BLaER1 (cell line): ENCODE data around the gene ATP5F1A.
"Not testable (repeated sequence)": the region's sequence is repeated elsewhere in the genome, so short reads cannot be mapped to it uniquely, and the experiment has no call there.

Source experiments
- H3K27ac ChIP-seq: shearing (Covaris generic); formaldehyde crosslinking; 2 replicates; pipeline ENCODE4 v1.8.1; 2022
- H3K27me3 ChIP-seq: shearing (Covaris generic); formaldehyde crosslinking; 2 replicates; pipeline ENCODE4 v1.8.1; 2022
- H3K36me3 ChIP-seq: shearing (Covaris generic); formaldehyde crosslinking; 2 replicates; pipeline ENCODE4 v1.8.1; 2022
- H3K4me1 ChIP-seq: shearing (Covaris generic); formaldehyde crosslinking; 2 replicates; pipeline ENCODE4 v1.8.1; 2022
- H3K4me2 ChIP-seq: shearing (Covaris generic); formaldehyde crosslinking; 2 replicates; pipeline ENCODE4 v1.8.1; 2022
- H3K4me3 ChIP-seq: shearing (Covaris generic); formaldehyde crosslinking; 2 replicates; pipeline ENCODE4 v1.8.1; 2022
- H3K9ac ChIP-seq: shearing (Covaris generic); formaldehyde crosslinking; 2 replicates; pipeline ENCODE4 v1.8.1; 2022
- H3K9me3 ChIP-seq: shearing (Covaris generic); formaldehyde crosslinking; 2 replicates; pipeline ENCODE4 v1.8.1; 2022
- H4K20me1 ChIP-seq: shearing (Covaris generic); formaldehyde crosslinking; 2 replicates; pipeline ENCODE4 v1.8.1; 2022
- Cebpa-rat ChIP-seq: shearing (Covaris generic); IDR thresholded peaks from 2 replicates; pipeline ENCODE4 v1.8.1; 2022

ATP5F1A gene

GRCh38 chr18:46097801-46098615, at the start of gene ATP5F1A:
Gene ATP5F1A, minus strand, starts transcription at chr18:46098296. Its CDS starts 65 bp downstream, at chr18:46098231.
- Histone ChIP-seq H3K4me2 (peak within 1 kb of the TSS; percentile 86), H3K9ac (peak within 1 kb of the TSS; percentile 92), H3K9me3 (no peaks in the 10 kb centered on the region), H3K27me3 (no peaks in the 10 kb centered on the region), H3K4me3 (peak within 1 kb of the TSS; percentile 79), H3K4me1 (peaks cover 28% of the 10 kb centered on the region), H3K27ac (peak within 1 kb of the TSS; percentile 84), H4K20me1 (peaks cover 44% of the 10 kb centered on the region), H3K36me3 (peaks cover 29% of the 10 kb centered on the region)
- TF ChIP-seq Cebpa-rat = no peak

GRCh38 chr18:46141199-46141598, 43.1 kb upstream of the ATP5F1A start:
- Histone ChIP-seq H3K36me3 (no peaks in the 10 kb centered on the region), H3K4me1 (no peaks in the 10 kb centered on the region), H3K9me3 (no peaks in the 10 kb centered on the region), H3K4me3 (no peak overlapping the region), H3K27ac (no peak overlapping the region), H3K9ac (no peak overlapping the region), H3K4me2 (no peak overlapping the region), H3K27me3 (no peaks in the 10 kb centered on the region), H4K20me1 (no peaks in the 10 kb centered on the region)
- no peak for TF ChIP-seq Cebpa-rat

- H3K9ac ChIP-seq = no peak overlapping the region
- H4K20me1 ChIP-seq = no peaks in the 10 kb centered on the region
- no peaks in the 10 kb centered on the region for H3K9me3 ChIP-seq
- no peaks in the 10 kb centered on the region for H3K36me3 ChIP-seq
- no peaks in the 10 kb centered on the region for H3K4me1 ChIP-seq
- H3K4me2 ChIP-seq = no peak overlapping the region
- TF ChIP-seq Cebpa-rat = no peak
- H3K27ac ChIP-seq = no peak overlapping the region
- no peaks in the 10 kb centered on the region for H3K27me3 ChIP-seq
- no peak overlapping the region for H3K4me3 ChIP-seq
Observed at GRCh38 chr18:46140173-46140572, 42.1 kb upstream of the ATP5F1A start.

DNA sequence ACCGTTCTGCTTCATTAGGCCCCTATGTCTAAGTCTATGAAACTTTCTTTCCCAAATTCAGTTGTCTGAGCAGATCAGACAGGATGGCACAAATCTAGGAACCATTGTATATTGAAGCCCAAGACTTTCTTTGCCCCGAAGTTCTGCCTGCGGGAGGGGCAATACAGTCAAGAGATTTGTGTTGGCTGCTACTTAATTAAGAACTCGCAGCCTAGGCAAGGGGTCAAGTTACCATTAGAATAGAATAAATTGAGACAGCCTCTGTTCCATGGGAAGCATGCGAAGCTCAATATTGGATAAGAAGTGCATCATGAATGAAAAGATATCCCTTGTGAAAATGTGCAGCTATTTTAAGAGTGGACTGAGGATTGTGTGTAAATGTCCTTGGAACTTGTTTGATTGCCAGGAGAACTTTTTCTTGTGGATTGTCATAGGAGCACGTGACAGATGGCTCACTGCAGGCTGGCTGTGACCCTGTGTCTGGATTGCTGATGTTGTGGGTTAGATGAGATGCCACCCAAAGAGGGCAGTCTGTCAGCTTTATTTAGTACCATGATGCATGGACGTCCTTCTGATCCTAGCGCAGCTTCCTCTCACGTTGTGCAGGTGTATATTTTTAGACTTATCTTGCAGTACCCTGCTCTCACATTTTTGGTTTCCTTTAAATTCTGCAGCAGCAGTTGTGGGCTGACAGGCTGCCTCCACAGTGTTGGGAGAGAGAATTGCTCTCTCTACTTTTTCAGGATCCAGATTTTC, 37.0 kb upstream of the ATP5F1A start:
- H3K9me3 ChIP-seq = no peaks in the 10 kb centered on the region
- no peak overlapping the region for H3K4me3 ChIP-seq
- no peak for TF ChIP-seq Cebpa-rat
- H3K9ac ChIP-seq = no peak overlapping the region
- no peak overlapping the region for H3K4me2 ChIP-seq
- no peaks in the 10 kb centered on the region for H3K27me3 ChIP-seq
- H4K20me1 ChIP-seq = no peaks in the 10 kb centered on the region
- no peak overlapping the region for H3K27ac ChIP-seq
- no peaks in the 10 kb centered on the region for H3K4me1 ChIP-seq
- H3K36me3 ChIP-seq = peaks cover 20% of the 10 kb centered on the region

DNA sequence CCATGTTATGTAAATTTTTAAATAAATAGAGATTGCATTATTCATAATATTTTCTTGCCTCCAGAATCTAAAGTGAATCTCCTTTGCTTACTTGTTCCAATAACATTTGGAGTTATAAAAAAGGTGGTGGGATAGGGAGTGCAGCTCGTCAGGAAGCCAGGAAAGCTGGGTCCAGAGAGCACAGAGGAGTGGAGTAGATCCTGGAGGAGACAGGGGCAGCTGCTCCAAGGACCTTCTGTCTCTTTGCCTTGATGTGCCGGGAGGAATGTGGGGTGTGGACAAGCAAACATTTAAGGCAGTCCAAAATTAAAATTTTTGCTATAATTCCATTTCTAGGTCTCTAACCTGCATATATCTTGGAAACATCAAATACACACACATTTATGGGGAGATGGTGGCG, 35.4 kb upstream of the ATP5F1A start:
- H3K9ac ChIP-seq = no peak overlapping the region
- no peaks in the 10 kb centered on the region for H3K9me3 ChIP-seq
- no peaks in the 10 kb centered on the region for H3K27me3 ChIP-seq
- no peaks in the 10 kb centered on the region for H3K4me1 ChIP-seq
- no peaks in the 10 kb centered on the region for H4K20me1 ChIP-seq
- H3K4me3 ChIP-seq = no peak overlapping the region
- H3K4me2 ChIP-seq = no peak overlapping the region
- no peak for TF ChIP-seq Cebpa-rat
- peaks cover 35% of the 10 kb centered on the region for H3K36me3 ChIP-seq
- H3K27ac ChIP-seq = no peak overlapping the region

GRCh38 chr18:46130549-46130948, 32.5 kb upstream of the ATP5F1A start:
- not testable (repeated sequence) for H3K9me3 ChIP-seq, H3K9ac ChIP-seq, H3K4me3 ChIP-seq, H3K4me2 ChIP-seq, H3K27me3 ChIP-seq, H3K4me1 ChIP-seq, H3K27ac ChIP-seq, H4K20me1 ChIP-seq
- peaks cover 65% of the 10 kb centered on the region for H3K36me3 ChIP-seq

DNA sequence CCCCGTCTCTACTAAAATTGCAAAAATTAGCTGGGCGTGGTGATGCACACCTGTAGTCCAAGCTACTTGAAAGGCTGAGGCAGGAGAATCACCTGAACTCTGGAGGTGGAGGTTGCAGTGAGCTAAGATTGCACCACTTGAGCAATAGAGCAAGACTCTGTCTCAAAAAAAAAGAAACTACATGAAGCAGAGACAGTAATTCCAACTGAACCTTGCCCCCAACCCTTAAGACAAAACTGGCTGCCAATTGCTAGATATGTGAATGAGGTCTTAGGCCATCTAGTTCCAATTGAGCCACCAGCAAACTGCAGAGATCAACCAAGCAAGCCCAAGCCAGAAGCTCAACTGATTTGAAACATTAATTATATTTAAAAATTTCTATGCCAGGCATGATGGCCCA, 32.0 kb upstream of the ATP5F1A start:
- H3K4me2 ChIP-seq = no peak overlapping the region
- no peaks in the 10 kb centered on the region for H3K27me3 ChIP-seq
- H3K4me3 ChIP-seq = no peak overlapping the region
- TF ChIP-seq Cebpa-rat = no peak
- H3K27ac ChIP-seq = no peak overlapping the region
- no peaks in the 10 kb centered on the region for H3K9me3 ChIP-seq
- no peak overlapping the region for H3K9ac ChIP-seq
- H3K4me1 ChIP-seq = no peaks in the 10 kb centered on the region
- no peaks in the 10 kb centered on the region for H4K20me1 ChIP-seq
- H3K36me3 ChIP-seq = peaks cover 70% of the 10 kb centered on the region

- not testable (repeated sequence) for H3K9ac ChIP-seq, H4K20me1 ChIP-seq, H3K9me3 ChIP-seq, H3K4me3 ChIP-seq, H3K4me2 ChIP-seq, H3K27me3 ChIP-seq, H3K4me1 ChIP-seq, H3K27ac ChIP-seq
- H3K36me3 ChIP-seq = peaks cover 99% of the 10 kb centered on the region
Observed at GRCh38 chr18:46126625-46127024, 28.5 kb upstream of the ATP5F1A start.

GRCh38 chr18:46113751-46114150, 15.7 kb upstream of the ATP5F1A start:
- peaks cover 83% of the 10 kb centered on the region for H3K36me3 ChIP-seq
- H3K4me3 ChIP-seq = no peak overlapping the region
- peaks cover 13% of the 10 kb centered on the region for H3K9me3 ChIP-seq

GRCh38 chr18:46110406-46110805, 12.3 kb upstream of the ATP5F1A start:
- H3K27me3 ChIP-seq = no peaks in the 10 kb centered on the region
- no peak overlapping the region for H3K4me3 ChIP-seq
- H3K9ac ChIP-seq = no peak overlapping the region
- H3K9me3 ChIP-seq = peaks cover 13% of the 10 kb centered on the region
- H3K4me2 ChIP-seq = no peak overlapping the region
- 0 out of 2 replicates have a peak, but pooled peaks cover 7% of the 10 kb centered on the region for H4K20me1 ChIP-seq
- TF ChIP-seq Cebpa-rat = no peak
- peaks cover 83% of the 10 kb centered on the region for H3K36me3 ChIP-seq
- peaks cover 33% of the 10 kb centered on the region for H3K4me1 ChIP-seq
- H3K27ac ChIP-seq = no peak overlapping the region

More at GRCh38 chr18:46113751-46114150, 15.7 kb upstream of the ATP5F1A start:
- H3K9ac ChIP-seq = no peak overlapping the region
- H4K20me1 ChIP-seq = 0 out of 2 replicates have a peak, but pooled peaks cover 7% of the 10 kb centered on the region
- no peak overlapping the region for H3K4me2 ChIP-seq
- no peaks in the 10 kb centered on the region for H3K27me3 ChIP-seq
- peaks cover 8% of the 10 kb centered on the region; the same call in 1 of the 2 replicates for H3K4me1 ChIP-seq
- no peak overlapping the region for H3K27ac ChIP-seq
- no peak for TF ChIP-seq Cebpa-rat
